HepG2 (cell line): ENCODE measurements around the gene ANKRD11. TPM values are rescaled to one million over a fixed set of nuclear protein-coding genes. Genes with fewer than 3 reads are reported as not detected.
A peak's percentile ranks its signal among the peaks of the same experiment; 100 is the strongest.

Experiments used
- BATF2 ChIP-seq: sonication (generic); formaldehyde crosslinking; IDR thresholded peaks from 2 replicates; pipeline ENCODE4 v1.8.0; 2022; ENCODE audit warnings: mild to moderate bottlenecking, missing genetic modification reagents, moderate library complexity
- BRD4 ChIP-seq: sonication (generic); formaldehyde crosslinking; IDR thresholded peaks from 2 replicates; pipeline ENCODE4 v1.4.0; 2020; ENCODE audit warnings: missing genetic modification reagents
- FOXO4 ChIP-seq: sonication (generic); formaldehyde crosslinking; conservative IDR thresholded peaks from 2 replicates; pipeline ENCODE4 v1.8.1; 2023; ENCODE audit warnings: missing genetic modification reagents
- GRHL1 ChIP-seq: sonication (generic); formaldehyde crosslinking; conservative IDR thresholded peaks from 2 replicates; pipeline ENCODE4 v1.8.0; 2022; ENCODE audit warnings: missing genetic modification reagents
- IRX3 ChIP-seq: sonication (generic); formaldehyde crosslinking; IDR thresholded peaks from 2 replicates; pipeline ENCODE4 v1.8.1; 2023; ENCODE audit warnings: mild to moderate bottlenecking, low read depth, missing genetic modification reagents, borderline replicate concordance
- MAZ ChIP-seq, 2 experiments: sonication (generic) in 1 of 2; formaldehyde crosslinking in 1 of 2; IDR thresholded peaks; 2 replicates each; pipeline versions ENCODE4 v1.5.0 to v1.6.1; 2012 to 2020; ENCODE audit warnings: low read depth in 2 of 2, mild to moderate bottlenecking in 2 of 2, borderline replicate concordance in 1 of 2, improper control_type of control experiment in 1 of 2, low read length in 1 of 2, missing genetic modification reagents in 1 of 2, moderate library complexity in 1 of 2
- MIER2 ChIP-seq: IDR thresholded peaks from 2 replicates; pipeline ENCODE4 v1.6.1; 2016; ENCODE audit warnings: missing biosample characterization, missing genetic modification reagents
- NAIF1 ChIP-seq: sonication (generic); formaldehyde crosslinking; IDR thresholded peaks from 2 replicates; pipeline ENCODE4 v1.5.0; 2020; ENCODE audit warnings: mild to moderate bottlenecking, missing genetic modification reagents, borderline replicate concordance
- POLR2AphosphoS5 ChIP-seq: IDR thresholded peaks from 2 replicates; pipeline ENCODE4 v1.6.1; 2012; ENCODE audit warnings: low read depth, low read length
- SMYD3 ChIP-seq: sonication (generic); formaldehyde crosslinking; IDR thresholded peaks from 2 replicates; pipeline ENCODE4 v1.8.1; 2023; ENCODE audit warnings: mild to moderate bottlenecking, missing genetic modification reagents
- SP4 ChIP-seq: sonication (generic); formaldehyde crosslinking; IDR thresholded peaks from 2 replicates; pipeline ENCODE4 v1.8.1; 2023; ENCODE audit warnings: mild to moderate bottlenecking, missing genetic modification reagents
- ZBTB7A ChIP-seq: sonication (generic); formaldehyde crosslinking; IDR thresholded peaks from 2 replicates; pipeline ENCODE4 v1.8.0; 2022; ENCODE audit warnings: mild to moderate bottlenecking, missing genetic modification reagents
- ZBTB7B ChIP-seq: sonication (generic); formaldehyde crosslinking; IDR thresholded peaks from 2 replicates; pipeline ENCODE4 v1.4.0; 2020; ENCODE audit warnings: missing genetic modification reagents
- ZFP41 ChIP-seq: sonication (generic); formaldehyde crosslinking; IDR thresholded peaks from 2 replicates; pipeline ENCODE4 v1.4.0; 2020; ENCODE audit warnings: mild to moderate bottlenecking, missing genetic modification reagents, borderline replicate concordance
- ZNF607 ChIP-seq: sonication (generic); formaldehyde crosslinking; IDR thresholded peaks from 2 replicates; pipeline ENCODE4 v1.5.1; 2020; ENCODE audit warnings: missing genetic modification reagents, mild to moderate bottlenecking, borderline replicate concordance
- ZSCAN5A ChIP-seq: sonication (generic); formaldehyde crosslinking; IDR thresholded peaks from 2 replicates; pipeline ENCODE4 v1.8.0; 2022; ENCODE audit warnings: mild to moderate bottlenecking, missing genetic modification reagents, borderline replicate concordance
- polyA plus RNA-seq, 8 experiments: library from polyadenylated mRNA; depleted of rRNA in 3 of 8; stranded (reverse) in 7 of 8; unstranded in 1 of 8; fragments of >200 nt; fragmentation: Illumina TruSeq in 4 of 8; extraction: Trizol in 4 of 8; gene quantifications; 2 replicates each; pipeline versions ENCODE4 v1.2.1 to v1.2.3, GENCODE V29; 2011 to 2016; ENCODE audit warnings: low read depth in 4 of 8, missing spikeins in 1 of 8, mixed read lengths in 1 of 8; ENCODE audit not compliant: insufficient read depth in 1 of 8
- total RNA-seq, 5 experiments: library from RNA; depleted of rRNA; stranded (reverse); fragments of >200 nt; fragmentation: Illumina TruSeq; extraction: Trizol; gene quantifications; 2 replicates each; pipeline ENCODE4 v1.2.3, GENCODE V29; 2016; ENCODE audit warnings: low read depth in 1 of 5

Gene ANKRD11
- total and polyA plus RNA-seq, 2 of the 13 experiments (the other 11 are each of a cell fraction or from before 2014, with no cell fraction given), result 21.4 to 38.4 TPM

GRCh38 chr16:89330177-89330856, 160.0 kb downstream of the ANKRD11 start (continued):
- TF ChIP-seq IRX3 (no peak), GRHL1 (CRISPR knock-in tag) (no peak), POLR2AphosphoS5 (no peak), FOXO4 (CRISPR knock-in tag) (no peak), ZBTB7A (peak; percentile 70), BATF2 (CRISPR knock-in tag) (no peak), MAZ (IDR thresholded peaks at IDR 0.05; ENCODE audit: borderline replicate concordance, low read depth, low read length) (peak; percentile 30; the same call in 1 of the 2 replicates), MAZ (CRISPR knock-in tag; IDR thresholded peaks at IDR 0.05; ENCODE audit: low read depth) (no peak), SP4 (CRISPR knock-in tag) (no peak), BRD4 (CRISPR knock-in tag) (no peak), ZNF607 (CRISPR knock-in tag) (no peak), NAIF1 (CRISPR knock-in tag) (no peak), ZFP41 (CRISPR knock-in tag) (no peak), MIER2 (0 out of 2 replicates have a peak, but pooled peaks have one; percentile 40), ZBTB7B (CRISPR knock-in tag) (peak; percentile 26; the same call in 1 of the 2 replicates), ZSCAN5A (CRISPR knock-in tag) (no peak), SMYD3 (0 out of 2 replicates have a peak, but pooled peaks have one; percentile 20)
